ENCODE results near the gene PSMD8. TPM values are rescaled to one million over a fixed set of nuclear protein-coding genes. Genes with fewer than 3 reads are reported as not detected.
A peak's percentile ranks its signal among the peaks of the same experiment; 100 is the strongest.

PSMD8 gene
- total RNA-seq, 1 experiment from 2014 or later: 195 TPM

DNA sequence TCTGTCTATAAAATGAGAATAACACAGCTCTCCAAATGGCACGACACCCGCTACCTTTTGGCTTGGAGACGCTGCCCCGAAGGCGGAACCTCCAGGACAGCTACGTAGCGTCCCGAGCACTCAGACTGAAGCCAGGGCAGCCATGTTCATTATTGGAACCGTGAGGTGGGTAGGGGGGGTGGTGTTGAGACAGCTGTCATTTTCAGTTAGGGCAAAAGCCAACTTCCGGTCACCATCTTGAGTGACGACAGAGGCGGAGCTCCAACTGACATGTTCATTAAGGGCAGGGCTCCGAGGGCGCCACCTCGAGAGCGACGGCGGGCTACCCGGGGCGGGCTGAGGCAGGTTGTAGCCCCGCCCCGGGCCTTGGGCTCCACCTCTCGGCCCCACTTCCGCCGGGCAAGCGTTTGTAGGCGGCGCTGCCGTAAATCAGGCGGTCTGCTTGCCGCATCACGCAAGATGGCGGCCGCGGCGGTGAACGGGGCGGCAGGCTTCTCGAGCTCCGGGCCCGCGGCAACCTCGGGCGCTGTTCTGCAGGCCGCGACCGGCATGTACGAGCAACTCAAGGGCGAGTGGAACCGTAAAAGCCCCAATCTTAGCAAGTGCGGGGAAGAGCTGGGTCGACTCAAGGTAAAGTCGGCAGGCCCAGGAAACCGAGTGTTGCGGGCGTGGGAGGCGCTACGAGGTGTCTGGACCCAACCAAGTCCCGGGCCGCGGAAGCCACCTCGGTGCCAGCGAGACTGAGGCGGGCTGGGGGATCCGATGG is at the start of gene PSMD8 (continued):
- TF ChIP-seq, protein P1, sequence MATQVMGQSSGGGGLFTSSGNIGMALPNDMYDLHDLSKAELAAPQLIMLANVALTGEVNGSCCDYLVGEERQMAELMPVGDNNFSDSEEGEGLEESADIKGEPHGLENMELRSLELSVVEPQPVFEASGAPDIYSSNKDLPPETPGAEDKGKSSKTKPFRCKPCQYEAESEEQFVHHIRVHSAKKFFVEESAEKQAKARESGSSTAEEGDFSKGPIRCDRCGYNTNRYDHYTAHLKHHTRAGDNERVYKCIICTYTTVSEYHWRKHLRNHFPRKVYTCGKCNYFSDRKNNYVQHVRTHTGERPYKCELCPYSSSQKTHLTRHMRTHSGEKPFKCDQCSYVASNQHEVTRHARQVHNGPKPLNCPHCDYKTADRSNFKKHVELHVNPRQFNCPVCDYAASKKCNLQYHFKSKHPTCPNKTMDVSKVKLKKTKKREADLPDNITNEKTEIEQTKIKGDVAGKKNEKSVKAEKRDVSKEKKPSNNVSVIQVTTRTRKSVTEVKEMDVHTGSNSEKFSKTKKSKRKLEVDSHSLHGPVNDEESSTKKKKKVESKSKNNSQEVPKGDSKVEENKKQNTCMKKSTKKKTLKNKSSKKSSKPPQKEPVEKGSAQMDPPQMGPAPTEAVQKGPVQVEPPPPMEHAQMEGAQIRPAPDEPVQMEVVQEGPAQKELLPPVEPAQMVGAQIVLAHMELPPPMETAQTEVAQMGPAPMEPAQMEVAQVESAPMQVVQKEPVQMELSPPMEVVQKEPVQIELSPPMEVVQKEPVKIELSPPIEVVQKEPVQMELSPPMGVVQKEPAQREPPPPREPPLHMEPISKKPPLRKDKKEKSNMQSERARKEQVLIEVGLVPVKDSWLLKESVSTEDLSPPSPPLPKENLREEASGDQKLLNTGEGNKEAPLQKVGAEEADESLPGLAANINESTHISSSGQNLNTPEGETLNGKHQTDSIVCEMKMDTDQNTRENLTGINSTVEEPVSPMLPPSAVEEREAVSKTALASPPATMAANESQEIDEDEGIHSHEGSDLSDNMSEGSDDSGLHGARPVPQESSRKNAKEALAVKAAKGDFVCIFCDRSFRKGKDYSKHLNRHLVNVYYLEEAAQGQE (IDR thresholded peaks at IDR 0.05; ENCODE audit: low read depth): no peak
- TF ChIP-seq JUND (IDR thresholded peaks at IDR 0.05) (no peak), MAX (IDR thresholded peaks at IDR 0.05) (peak; percentile 73), FOSL1 (IDR thresholded peaks at IDR 0.05; ENCODE audit: low read depth) (no peak), ZNF274 (IDR thresholded peaks at IDR 0.05; ENCODE audit: low read depth, low read length) (no peak), ELF1 (IDR thresholded peaks at IDR 0.05; ENCODE audit: borderline replicate concordance, low read depth) (peak; percentile 82; the same call in 1 of the 2 replicates)

GRCh38 chr19:38326591-38326990 is 47.8 kb upstream of the PSMD8 start:
- Histone ChIP-seq H2AFZ (ENCODE audit: low read depth, low read length, poor library complexity, severe bottlenecking) (no peak overlapping the region), H3K36me3 (ENCODE audit: control insufficient read depth in 1 of 2, insufficient read depth in 2 of 2, low read length in 2 of 2) (peaks cover 12 to 20% of the 10 kb centered on the region in 2 experiments; a peak in 3 of 4 replicates), H3K4me2 (ENCODE audit: low read length) (no peak overlapping the region), H3K27me3 (ENCODE audit: insufficient read depth, low read length) (no peaks in the 10 kb centered on the region), H4K20me1 (ENCODE audit: insufficient read depth) (no peaks in the 10 kb centered on the region), H3K9ac (ENCODE audit: low read length) (no peak overlapping the region), H3K4me3 (replicated peaks in 1 of 2; ENCODE audit: low read depth in 1 of 2, low read length in 2 of 2) (no peak overlapping the region), H3K79me2 (ENCODE audit: insufficient read depth, low read length) (peaks cover 11% of the 10 kb centered on the region; the same call in 1 of the 2 replicates), H3K9me2 (ENCODE audit: insufficient read depth) (no peaks in the 10 kb centered on the region), H3K9me3 (ENCODE audit: control insufficient read depth in 1 of 2, insufficient read depth in 1 of 2, low read depth in 1 of 2, low read length in 2 of 2) (no peaks in the 10 kb centered on the region), H3K27ac (ENCODE audit: low read depth, low read length) (no peak overlapping the region), H3K4me1 (ENCODE audit: control insufficient read depth in 1 of 2, insufficient read depth in 2 of 2, low read length in 2 of 2) (peaks cover 0 to 7% of the 10 kb centered on the region in 2 experiments; a peak in 1 of 4 replicates)
- DNase-seq (ENCODE audit: low read depth, low spot score) (no peak), ATAC-seq (no peak)
- intact Hi-C loops (cut with micrococcal nuclease): no loop called here
- ChIA-PET RAD21 (ENCODE audit: low non-redundant PET in 1 of 2, low total read pairs in 2 of 2, uncharacterized antibody in 2 of 2, unreplicated experiment in 2 of 2) (no interaction called here), POLR2A (no interaction called here), CTCF (no interaction called here)
- BruUV-seq (replicated peaks): no TSS peak
- TF ChIP-seq ATF3 (IDR thresholded peaks at IDR 0.05): no peak
- no peak for TF ChIP-seq CBX3 (IDR thresholded peaks at IDR 0.05; ENCODE audit: low read depth)
- TF ChIP-seq YY1 (IDR thresholded peaks at IDR 0.05; ENCODE audit: extremely low read depth, insufficient replicate concordance, low read depth, low read length): no peak
- no peak for TF ChIP-seq POLR2A (IDR thresholded peaks at IDR 0.05; ENCODE audit: borderline replicate concordance, extremely low read depth, insufficient read depth, insufficient read length)
- no peak for TF ChIP-seq CEBPB (IDR thresholded peaks at IDR 0.05; ENCODE audit: low read depth)
- TF ChIP-seq TCF7L2 (IDR thresholded peaks at IDR 0.05; ENCODE audit: borderline replicate concordance, extremely low read depth, insufficient read depth, insufficient read length): no peak
- TF ChIP-seq EZH2phosphoT487 (IDR thresholded peaks at IDR 0.05; ENCODE audit: borderline replicate concordance): no peak
- TF ChIP-seq SRF (IDR thresholded peaks at IDR 0.05; ENCODE audit: low read depth): no peak
- TF ChIP-seq RAD21 (IDR thresholded peaks at IDR 0.05; ENCODE audit: low read depth): no peak
- no peak for TF ChIP-seq ZFX (IDR thresholded peaks at IDR 0.05)
- TF ChIP-seq, protein P1 (IDR thresholded peaks at IDR 0.05; ENCODE audit: low read depth): no peak
- TF ChIP-seq FOSL1 (IDR thresholded peaks at IDR 0.05; ENCODE audit: low read depth): no peak
